ENCODE results near the gene NCBP2.
A peak's percentile ranks its signal among the peaks of the same experiment; 100 is the strongest.
"Not testable (repeated sequence)": the region's sequence is repeated elsewhere in the genome, so short reads cannot be mapped to it uniquely, and the experiment has no call there.

The NCBP2 gene

GRCh38 chr3:196948442-196949284 is 6.3 kb upstream of the NCBP2 start:
- Histone ChIP-seq H3K9ac (ENCODE audit: low read depth, low read length) (no peak overlapping the region), H3K27me3 (ENCODE audit: control insufficient read depth, insufficient read depth, low read length) (no peaks in the 10 kb centered on the region)

GRCh38 chr3:196947860-196948441 is 5.6 kb upstream of the NCBP2 start:
- Histone ChIP-seq H3K4me1 (ENCODE audit: control insufficient read depth, insufficient read depth, low read length) (peaks cover 8% of the 10 kb centered on the region), H3K36me3 (ENCODE audit: insufficient read depth, low read length) (no peaks in the 10 kb centered on the region), H3K9me3 (replicated peaks; ENCODE audit: low read length) (no peaks in the 10 kb centered on the region), H3K27me3 (ENCODE audit: control insufficient read depth, insufficient read depth, low read length) (no peaks in the 10 kb centered on the region), H3K4me3 (ENCODE audit: low read length) (no peak overlapping the region), H3K4me2 (ENCODE audit: low read length) (no peak overlapping the region), H3K9ac (ENCODE audit: low read depth, low read length) (no peak overlapping the region)

More at GRCh38 chr3:196948442-196949284, 6.3 kb upstream of the NCBP2 start:
- Histone ChIP-seq H3K9me3 (replicated peaks; ENCODE audit: low read length) (no peaks in the 10 kb centered on the region), H3K4me3 (ENCODE audit: low read length) (no peak overlapping the region), H3K4me2 (ENCODE audit: low read length) (no peak overlapping the region), H3K36me3 (ENCODE audit: insufficient read depth, low read length) (no peaks in the 10 kb centered on the region), H3K4me1 (ENCODE audit: control insufficient read depth, insufficient read depth, low read length) (peaks cover 2% of the 10 kb centered on the region)

GRCh38 chr3:196947136-196947859 is 5.0 kb upstream of the NCBP2 start:
- Histone ChIP-seq H3K9me3 (replicated peaks; ENCODE audit: low read length) (no peaks in the 10 kb centered on the region), H3K9ac (ENCODE audit: low read depth, low read length) (no peak overlapping the region), H3K4me3 (ENCODE audit: low read length) (no peak overlapping the region), H3K27me3 (ENCODE audit: control insufficient read depth, insufficient read depth, low read length) (no peaks in the 10 kb centered on the region), H3K4me1 (ENCODE audit: control insufficient read depth, insufficient read depth, low read length) (peaks cover 8% of the 10 kb centered on the region), H3K36me3 (ENCODE audit: insufficient read depth, low read length) (no peaks in the 10 kb centered on the region), H3K4me2 (ENCODE audit: low read length) (no peak overlapping the region)

- Histone ChIP-seq H3K4me2 (ENCODE audit: low read length) (peak overlapping the region; percentile 98), H3K4me3 (ENCODE audit: low read length) (peak overlapping the region; percentile 82), H3K4me1 (ENCODE audit: control insufficient read depth, insufficient read depth, low read length) (peaks cover 16% of the 10 kb centered on the region), H3K9ac (ENCODE audit: low read depth, low read length) (peak overlapping the region; percentile 96)
- not testable (repeated sequence) for H3K27me3 ChIP-seq (ENCODE audit: control insufficient read depth, insufficient read depth, low read length); H3K36me3 ChIP-seq (ENCODE audit: insufficient read depth, low read length); H3K9me3 ChIP-seq (replicated peaks; ENCODE audit: low read length)
These were observed 1.9 kb upstream of the NCBP2 start for GRCh38 chr3:196944037-196944790.

GRCh38 chr3:196942915-196943277 is 568 bp upstream of the NCBP2 start:
- Histone ChIP-seq H3K9me3 (replicated peaks; ENCODE audit: low read length) (no peaks in the 10 kb centered on the region), H3K9ac (ENCODE audit: low read depth, low read length) (peak overlapping the region; percentile 96), H3K4me2 (ENCODE audit: low read length) (peak overlapping the region; percentile 98), H3K4me1 (ENCODE audit: control insufficient read depth, insufficient read depth, low read length) (peaks cover 16% of the 10 kb centered on the region), H3K36me3 (ENCODE audit: insufficient read depth, low read length) (peaks cover 14% of the 10 kb centered on the region), H3K4me3 (ENCODE audit: low read length) (peak overlapping the region; percentile 82), H3K27me3 (ENCODE audit: control insufficient read depth, insufficient read depth, low read length) (no peaks in the 10 kb centered on the region)

- peak overlapping the region; percentile 96 for H3K9ac ChIP-seq (ENCODE audit: low read depth, low read length)
- H3K4me3 ChIP-seq (ENCODE audit: low read length), result peak overlapping the region; percentile 82
- H3K36me3 ChIP-seq (ENCODE audit: insufficient read depth, low read length), result peaks cover 25% of the 10 kb centered on the region
- H3K4me1 ChIP-seq (ENCODE audit: control insufficient read depth, insufficient read depth, low read length), result peaks cover 16% of the 10 kb centered on the region
- H3K27me3 ChIP-seq (ENCODE audit: control insufficient read depth, insufficient read depth, low read length), result no peaks in the 10 kb centered on the region
- no peaks in the 10 kb centered on the region for H3K9me3 ChIP-seq (replicated peaks; ENCODE audit: low read length)
- H3K4me2 ChIP-seq (ENCODE audit: low read length), result peak overlapping the region; percentile 77
These were observed 551 bp downstream of the NCBP2 start for GRCh38 chr3:196941729-196942225.

GRCh38 chr3:196938576-196938975 is 3.8 kb downstream of the NCBP2 start:
- no peaks in the 10 kb centered on the region for H3K9me3 ChIP-seq (replicated peaks; ENCODE audit: low read length)
- no peak overlapping the region for H3K4me2 ChIP-seq (ENCODE audit: low read length)
- H3K4me1 ChIP-seq (ENCODE audit: control insufficient read depth, insufficient read depth, low read length), result peaks cover 13% of the 10 kb centered on the region
- H3K36me3 ChIP-seq (ENCODE audit: insufficient read depth, low read length), result peaks cover 57% of the 10 kb centered on the region
- no peaks in the 10 kb centered on the region for H3K27me3 ChIP-seq (ENCODE audit: control insufficient read depth, insufficient read depth, low read length)
- H3K4me3 ChIP-seq (ENCODE audit: low read length), result no peak overlapping the region
- no peak overlapping the region for H3K9ac ChIP-seq (ENCODE audit: low read depth, low read length)

- no peaks in the 10 kb centered on the region for H3K9me3 ChIP-seq (replicated peaks; ENCODE audit: low read length)
- peaks cover 60% of the 10 kb centered on the region for H3K36me3 ChIP-seq (ENCODE audit: insufficient read depth, low read length)
- H3K4me2 ChIP-seq (ENCODE audit: low read length), result no peak overlapping the region
- H3K4me1 ChIP-seq (ENCODE audit: control insufficient read depth, insufficient read depth, low read length), result peaks cover 8% of the 10 kb centered on the region
- H3K9ac ChIP-seq (ENCODE audit: low read depth, low read length), result no peak overlapping the region
- H3K27me3 ChIP-seq (ENCODE audit: control insufficient read depth, insufficient read depth, low read length), result no peaks in the 10 kb centered on the region
- no peak overlapping the region for H3K4me3 ChIP-seq (ENCODE audit: low read length)
These were observed 4.2 kb downstream of the NCBP2 start for GRCh38 chr3:196938124-196938523.

- Histone ChIP-seq H3K4me3 (ENCODE audit: low read length) (no peak overlapping the region), H3K36me3 (ENCODE audit: insufficient read depth, low read length) (peaks cover 67% of the 10 kb centered on the region), H3K9ac (ENCODE audit: low read depth, low read length) (no peak overlapping the region), H3K9me3 (replicated peaks; ENCODE audit: low read length) (no peaks in the 10 kb centered on the region), H3K27me3 (ENCODE audit: control insufficient read depth, insufficient read depth, low read length) (no peaks in the 10 kb centered on the region), H3K4me1 (ENCODE audit: control insufficient read depth, insufficient read depth, low read length) (peaks cover 8% of the 10 kb centered on the region), H3K4me2 (ENCODE audit: low read length) (no peak overlapping the region)
These were observed 6.0 kb downstream of the NCBP2 start for GRCh38 chr3:196936288-196936687.

GRCh38 chr3:196932600-196932999 is 9.7 kb downstream of the NCBP2 start:
- no peak overlapping the region for H3K4me3 ChIP-seq (ENCODE audit: low read length)
- H3K27me3 ChIP-seq (ENCODE audit: control insufficient read depth, insufficient read depth, low read length), result no peaks in the 10 kb centered on the region
- no peaks in the 10 kb centered on the region for H3K9me3 ChIP-seq (replicated peaks; ENCODE audit: low read length)
- no peak overlapping the region for H3K4me2 ChIP-seq (ENCODE audit: low read length)
- H3K36me3 ChIP-seq (ENCODE audit: insufficient read depth, low read length), result peaks cover 76% of the 10 kb centered on the region
- H3K9ac ChIP-seq (ENCODE audit: low read depth, low read length), result no peak overlapping the region
- no peaks in the 10 kb centered on the region for H3K4me1 ChIP-seq (ENCODE audit: control insufficient read depth, insufficient read depth, low read length)
